ENCODE results near the gene NOS3.

NOS3 gene

DNA sequence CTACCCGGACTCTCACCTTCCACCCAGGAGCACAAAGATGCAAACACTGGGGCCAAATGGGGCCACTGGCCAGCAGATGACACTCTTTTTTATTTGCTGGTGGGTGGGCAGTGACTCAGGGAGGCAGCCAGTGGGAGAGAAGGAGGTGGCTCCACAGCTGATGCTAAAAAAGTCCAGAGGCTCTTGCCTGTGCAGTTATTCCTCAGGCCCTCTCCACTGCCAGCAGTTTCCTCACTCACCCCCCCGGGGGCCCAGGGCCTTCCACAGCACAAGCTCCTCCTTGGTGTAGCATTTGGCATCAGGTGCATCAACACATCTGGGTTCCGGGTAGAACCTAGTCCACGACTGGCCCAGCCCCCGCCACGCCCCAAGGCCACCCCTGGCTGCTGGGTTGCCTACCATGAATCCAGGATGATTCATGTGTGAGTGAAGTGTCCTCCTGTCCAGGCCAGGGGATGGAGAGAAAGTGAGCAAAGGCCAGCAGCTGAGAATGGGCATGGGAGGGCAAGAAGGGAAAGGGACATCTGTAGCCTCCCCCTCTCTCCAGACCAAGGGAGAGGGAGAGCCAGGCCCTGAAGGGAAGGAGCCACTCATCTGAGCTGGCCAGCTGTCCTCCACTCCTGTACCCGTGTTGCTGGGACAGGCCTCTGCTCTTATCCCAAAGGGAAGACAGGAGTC lies 11.0 kb upstream of the NOS3 start:
- no peak for DNase-seq (ENCODE audit: low read depth, low spot score)

DNA sequence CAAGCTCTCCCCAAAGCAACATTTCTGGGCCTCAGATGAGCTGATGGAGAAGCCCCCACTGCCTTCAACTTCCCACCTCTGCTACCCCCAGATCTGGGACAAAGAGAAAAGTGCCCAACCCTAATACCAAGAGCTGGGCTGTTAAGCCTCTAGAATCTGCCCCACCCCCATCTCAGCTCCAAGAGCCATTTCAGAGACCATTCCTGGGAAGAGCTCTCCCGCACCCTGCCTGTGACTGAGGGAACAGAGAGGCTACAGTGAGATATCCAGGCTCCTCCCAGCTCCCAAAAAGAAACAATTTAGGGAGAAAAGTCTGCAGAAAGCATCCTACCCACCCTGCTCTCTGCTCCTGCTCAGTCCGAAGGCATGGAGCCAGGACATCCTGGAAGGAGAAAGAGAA lies 10.2 kb upstream of the NOS3 start:
- no peak for DNase-seq (ENCODE audit: low read depth, low spot score)

DNA sequence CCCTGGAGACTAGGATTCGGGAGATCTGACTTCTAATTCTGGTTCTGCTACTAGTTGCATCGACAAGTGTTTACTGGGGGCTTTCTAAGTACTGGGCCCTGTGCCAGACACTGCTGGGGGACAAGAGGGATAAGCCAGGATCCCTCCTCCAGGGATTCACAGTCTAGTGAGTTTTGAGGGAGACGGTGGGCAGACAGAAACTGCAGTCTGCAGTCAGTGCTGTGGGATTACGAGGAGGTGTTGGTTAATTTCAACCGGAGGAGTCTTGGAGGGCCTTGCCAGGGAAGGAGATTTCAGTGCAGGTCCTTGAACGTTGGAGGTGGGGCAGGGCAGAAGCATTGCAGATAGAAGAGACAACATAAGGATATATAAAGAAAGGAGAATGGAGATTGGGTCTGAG lies 9.2 kb upstream of the NOS3 start:
- no peak for DNase-seq (ENCODE audit: low read depth, low spot score)

DNA sequence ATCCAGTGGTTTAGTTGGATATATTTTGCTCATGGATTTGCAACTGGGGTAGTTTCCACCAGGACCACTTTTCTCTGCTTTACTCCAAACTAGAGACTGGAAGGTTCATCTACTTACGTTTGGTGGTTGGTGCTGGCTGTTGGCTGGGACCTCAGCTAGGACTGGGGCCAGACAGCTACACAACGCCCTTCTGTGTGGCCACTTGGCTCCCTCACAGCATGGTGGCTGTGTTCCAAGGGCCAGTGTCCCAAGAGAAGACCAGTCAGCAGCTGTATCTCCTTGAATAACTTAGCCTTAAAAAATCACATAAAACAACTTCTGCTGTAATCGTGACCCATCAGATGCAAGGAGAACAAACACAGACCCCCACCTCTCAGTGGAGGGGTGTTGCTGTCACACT lies 8.5 kb upstream of the NOS3 start:
- no peak for DNase-seq (ENCODE audit: low read depth, low spot score)

DNA sequence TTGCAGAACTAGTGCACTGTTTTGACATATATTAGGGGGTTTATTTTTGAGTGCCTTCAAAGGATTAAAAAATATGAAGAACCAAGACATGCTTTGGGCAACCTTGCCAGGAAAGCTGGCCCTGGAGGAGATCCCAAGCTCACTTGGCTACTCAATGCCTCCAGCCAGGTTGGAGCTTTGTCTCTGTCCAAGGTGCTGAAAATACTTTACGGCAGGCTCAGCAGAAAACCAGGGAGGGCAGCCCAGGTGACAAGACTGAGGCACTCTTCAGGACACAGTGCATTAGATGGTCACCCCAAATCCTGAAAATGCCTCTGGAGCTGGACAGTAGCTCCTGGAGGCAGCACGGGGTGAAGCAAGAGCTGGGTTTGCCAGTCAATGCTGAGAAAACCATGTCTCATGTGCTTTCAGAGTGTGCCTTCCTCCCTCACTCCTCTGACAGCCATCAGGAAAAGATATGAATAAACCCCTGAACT lies 6.9 kb upstream of the NOS3 start:
- no peak for DNase-seq (ENCODE audit: low read depth, low spot score)

DNA sequence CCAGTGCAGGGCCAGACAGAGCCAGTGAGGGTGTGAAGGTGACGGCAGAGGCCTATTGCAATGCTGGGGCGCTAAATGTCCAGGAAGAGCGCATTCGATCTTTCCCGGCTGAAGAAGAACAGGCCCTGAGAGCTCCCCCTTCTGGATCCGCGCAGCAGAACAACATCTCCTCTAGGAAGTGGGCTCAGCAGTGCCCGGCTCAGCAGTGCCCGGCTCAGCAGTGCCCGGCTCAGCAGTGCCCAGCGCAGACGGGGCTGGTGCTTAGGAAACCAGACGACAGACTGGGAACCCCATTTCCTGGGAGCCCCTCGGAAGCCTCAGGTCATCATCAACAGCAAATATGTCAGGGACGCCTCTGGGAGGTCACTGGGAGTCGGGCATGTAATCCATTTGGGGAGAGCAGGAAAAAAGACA lies 4.7 kb upstream of the NOS3 start:
- DNase-seq (ENCODE audit: low read depth, low spot score) = no peak

DNA sequence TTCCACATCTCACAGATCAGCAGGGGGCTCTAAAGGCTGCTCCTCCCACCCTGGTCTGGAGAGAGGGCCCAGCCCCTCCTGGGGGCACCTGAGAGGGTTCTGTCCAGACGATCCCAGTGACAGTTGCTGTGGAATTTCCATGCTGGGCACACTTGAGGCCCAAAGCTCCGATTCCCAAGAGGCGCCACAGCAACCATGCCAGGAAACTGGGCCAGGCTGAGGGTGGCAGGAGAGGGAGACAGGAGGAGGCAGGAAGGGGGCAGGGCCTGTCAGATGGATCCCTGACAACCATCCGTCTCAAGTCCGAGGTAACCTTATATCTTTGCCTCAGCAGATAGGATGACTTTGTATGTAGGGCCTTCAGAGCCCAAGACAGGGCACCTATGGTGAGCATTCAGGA lies 4.3 kb upstream of the NOS3 start:
- DNase-seq (ENCODE audit: low read depth, low spot score) = no peak

DNA sequence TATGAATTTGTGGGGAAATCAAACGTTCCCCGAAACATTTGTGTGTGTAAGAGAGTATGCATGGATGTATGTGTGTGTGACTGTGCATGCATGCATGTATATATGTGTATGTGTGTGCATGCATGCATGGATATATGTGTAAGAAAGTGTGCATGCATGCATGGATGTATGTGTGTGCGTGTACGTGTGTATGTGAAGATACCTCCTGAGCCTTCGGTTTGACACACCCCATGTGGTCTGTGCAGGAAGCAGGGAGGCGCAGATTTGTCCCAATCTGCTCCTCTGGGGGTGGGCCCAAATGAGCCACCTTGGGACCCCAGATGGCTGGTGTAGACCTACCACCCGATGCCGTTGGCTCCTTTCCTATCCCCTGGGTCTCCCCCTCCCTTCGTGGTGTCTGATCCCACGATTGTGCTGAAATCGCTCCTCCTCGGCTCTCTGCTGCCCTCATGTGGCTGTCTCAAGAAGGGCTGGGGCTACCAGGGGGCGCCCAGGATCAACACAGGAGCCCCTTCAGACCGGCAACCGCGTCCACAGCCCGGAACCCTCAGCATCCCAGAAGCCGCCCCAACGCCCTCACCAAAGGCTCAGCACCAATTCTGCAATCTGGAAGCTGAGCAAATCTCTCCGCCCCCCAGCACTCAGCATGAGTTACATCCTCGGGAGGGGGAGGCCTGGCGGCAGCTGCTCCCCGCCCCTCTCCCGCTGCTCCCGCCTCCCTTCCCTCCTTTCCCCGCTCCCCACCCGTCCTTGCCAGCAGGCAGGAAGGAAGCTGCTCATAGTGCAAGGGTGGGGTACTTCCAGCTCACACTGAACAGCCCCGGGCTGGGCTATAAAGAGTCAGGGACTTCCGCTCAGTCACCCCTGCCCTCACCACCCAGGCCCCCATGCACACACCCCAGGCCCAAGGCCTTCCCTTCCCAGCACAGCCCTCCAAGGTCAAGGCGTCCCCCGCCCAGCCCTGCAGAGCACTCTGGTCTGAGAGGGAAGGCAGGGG lies 2.3 kb upstream of the NOS3 start:
- DNase-seq (ENCODE audit: low read depth, low spot score) = peak; percentile 44

DNA sequence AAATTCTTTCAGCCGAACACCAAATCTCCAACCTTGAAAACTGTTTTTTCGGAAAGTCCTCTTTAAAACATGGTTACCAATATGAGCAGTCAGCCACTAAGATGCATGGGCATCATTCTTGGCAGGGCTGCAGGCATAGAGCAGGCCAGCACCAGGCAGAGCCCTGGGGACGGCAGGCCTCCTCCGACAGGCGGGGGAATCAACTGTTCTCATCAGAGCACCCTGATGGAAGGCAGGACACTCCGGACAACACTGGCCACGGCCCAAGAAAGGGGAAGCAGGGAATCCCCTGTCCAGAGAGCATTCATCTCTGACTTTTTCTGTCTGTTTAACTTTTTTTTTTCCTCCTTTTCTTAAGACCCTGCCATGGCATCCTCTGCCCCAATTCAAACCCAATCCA lies 1.4 kb upstream of the NOS3 start:
- no peak for DNase-seq (ENCODE audit: low read depth, low spot score)

DNA sequence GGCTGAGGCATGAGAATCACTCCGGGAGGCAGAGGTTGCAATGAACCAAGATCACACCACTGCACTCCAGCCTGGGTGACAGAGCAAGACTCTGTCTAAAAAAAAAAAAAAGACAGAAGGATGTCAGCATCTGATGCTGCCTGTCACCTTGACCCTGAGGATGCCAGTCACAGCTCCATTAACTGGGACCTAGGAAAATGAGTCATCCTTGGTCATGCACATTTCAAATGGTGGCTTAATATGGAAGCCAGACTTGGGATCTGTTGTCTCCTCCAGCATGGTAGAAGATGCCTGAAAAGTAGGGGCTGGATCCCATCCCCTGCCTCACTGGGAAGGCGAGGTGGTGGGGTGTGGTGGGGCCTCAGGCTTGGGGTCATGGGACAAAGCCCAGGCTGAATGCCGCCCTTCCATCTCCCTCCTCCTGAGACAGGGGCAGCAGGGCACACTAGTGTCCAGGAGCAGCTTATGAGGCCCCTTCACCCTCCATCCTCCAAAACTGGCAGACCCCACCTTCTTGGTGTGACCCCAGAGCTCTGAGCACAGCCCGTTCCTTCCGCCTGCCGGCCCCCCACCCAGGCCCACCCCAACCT lies 1.3 kb downstream of the NOS3 start:
- DNase-seq (ENCODE audit: low read depth, low spot score) = no peak

DNA sequence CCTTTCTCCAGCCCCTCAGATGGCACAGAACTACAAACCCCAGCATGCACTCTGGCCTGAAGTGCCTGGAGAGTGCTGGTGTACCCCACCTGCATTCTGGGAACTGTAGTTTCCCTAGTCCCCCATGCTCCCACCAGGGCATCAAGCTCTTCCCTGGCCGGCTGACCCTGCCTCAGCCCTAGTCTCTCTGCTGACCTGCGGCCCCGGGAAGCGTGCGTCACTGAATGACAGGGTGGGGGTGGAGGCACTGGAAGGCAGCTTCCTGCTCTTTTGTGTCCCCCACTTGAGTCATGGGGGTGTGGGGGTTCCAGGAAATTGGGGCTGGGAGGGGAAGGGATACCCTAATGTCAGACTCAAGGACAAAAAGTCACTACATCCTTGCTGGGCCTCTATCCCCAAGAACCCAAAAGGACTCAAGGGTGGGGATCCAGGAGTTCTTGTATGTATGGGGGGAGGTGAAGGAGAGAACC lies 2.1 kb downstream of the NOS3 start:
- no peak for DNase-seq (ENCODE audit: low read depth, low spot score)

DNA sequence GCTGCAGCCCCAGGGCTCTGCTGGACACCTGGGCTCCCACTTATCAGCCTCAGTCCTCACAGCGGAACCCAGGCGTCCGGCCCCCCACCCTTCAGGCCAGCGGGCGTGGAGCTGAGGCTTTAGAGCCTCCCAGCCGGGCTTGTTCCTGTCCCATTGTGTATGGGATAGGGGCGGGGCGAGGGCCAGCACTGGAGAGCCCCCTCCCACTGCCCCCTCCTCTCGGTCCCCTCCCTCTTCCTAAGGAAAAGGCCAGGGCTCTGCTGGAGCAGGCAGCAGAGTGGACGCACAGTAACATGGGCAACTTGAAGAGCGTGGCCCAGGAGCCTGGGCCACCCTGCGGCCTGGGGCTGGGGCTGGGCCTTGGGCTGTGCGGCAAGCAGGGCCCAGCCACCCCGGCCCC lies 2.7 kb downstream of the NOS3 start:
- no peak for DNase-seq (ENCODE audit: low read depth, low spot score)

DNA sequence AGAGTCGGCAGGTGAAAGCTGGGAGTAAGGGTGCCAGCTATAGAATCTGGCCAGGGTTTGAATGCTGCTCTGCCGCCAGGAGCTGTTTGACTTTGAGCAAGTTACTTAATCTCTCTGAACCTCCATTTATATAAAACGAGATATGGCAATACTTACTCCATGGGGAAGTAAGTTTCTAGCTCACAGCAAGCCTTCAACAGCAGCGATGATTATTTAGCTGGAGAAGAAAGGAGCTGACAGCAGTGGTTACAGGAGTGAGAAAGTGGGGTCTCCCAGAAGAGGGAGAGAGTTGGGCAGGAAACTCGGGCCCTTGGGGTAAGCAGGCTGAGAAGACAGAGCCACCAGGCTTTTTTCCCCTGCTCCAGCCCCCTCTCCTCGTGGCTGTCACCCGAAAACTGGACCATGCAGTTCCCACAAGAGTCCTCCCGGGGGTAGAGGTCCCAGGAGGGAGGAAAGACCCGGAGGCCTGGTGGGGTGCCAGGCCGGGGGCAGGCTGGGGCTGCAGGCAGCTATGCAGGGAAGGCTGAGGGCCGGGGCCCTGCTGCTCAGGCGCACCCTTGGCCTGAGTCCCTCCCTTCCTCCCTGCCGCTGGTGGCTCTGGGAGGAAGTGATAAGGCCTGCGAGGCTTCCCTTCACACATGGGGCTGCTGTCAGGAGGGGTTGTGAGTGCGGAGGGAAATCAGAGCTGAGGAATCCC lies 3.5 kb downstream of the NOS3 start:
- DNase-seq (ENCODE audit: low read depth, low spot score) = no peak

DNA sequence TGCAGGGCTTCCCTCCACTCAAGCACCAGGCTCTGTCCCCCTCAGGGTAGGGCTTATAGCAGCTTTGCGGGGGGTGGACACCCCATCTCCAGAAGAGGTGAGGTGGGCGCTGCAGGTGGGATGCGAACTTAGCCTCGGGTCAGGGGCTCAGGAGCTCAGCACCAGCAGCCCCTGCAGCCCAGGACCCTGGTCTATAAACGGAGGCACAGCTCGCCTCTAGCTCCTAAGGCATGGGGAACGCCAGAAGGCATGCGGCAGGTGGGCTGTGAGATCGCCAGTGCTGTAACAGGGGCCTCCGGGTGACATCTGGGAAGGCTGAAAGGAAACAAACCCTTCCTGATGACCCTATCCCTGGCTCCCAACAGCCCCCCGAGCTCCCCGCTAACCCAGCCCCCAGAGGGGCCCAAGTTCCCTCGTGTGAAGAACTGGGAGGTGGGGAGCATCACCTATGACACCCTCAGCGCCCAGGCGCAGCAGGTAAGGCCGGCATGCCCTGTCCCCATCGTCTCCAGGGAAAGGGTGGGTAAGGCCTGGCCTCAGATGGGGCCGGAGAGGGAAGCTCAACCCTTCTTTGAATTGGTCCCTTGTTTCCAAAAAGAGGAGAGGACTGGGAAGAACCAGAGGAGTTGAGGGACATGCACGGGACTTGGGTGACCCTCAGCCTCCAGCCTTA lies 4.2 kb downstream of the NOS3 start:
- DNase-seq (ENCODE audit: low read depth, low spot score) = no peak

DNA sequence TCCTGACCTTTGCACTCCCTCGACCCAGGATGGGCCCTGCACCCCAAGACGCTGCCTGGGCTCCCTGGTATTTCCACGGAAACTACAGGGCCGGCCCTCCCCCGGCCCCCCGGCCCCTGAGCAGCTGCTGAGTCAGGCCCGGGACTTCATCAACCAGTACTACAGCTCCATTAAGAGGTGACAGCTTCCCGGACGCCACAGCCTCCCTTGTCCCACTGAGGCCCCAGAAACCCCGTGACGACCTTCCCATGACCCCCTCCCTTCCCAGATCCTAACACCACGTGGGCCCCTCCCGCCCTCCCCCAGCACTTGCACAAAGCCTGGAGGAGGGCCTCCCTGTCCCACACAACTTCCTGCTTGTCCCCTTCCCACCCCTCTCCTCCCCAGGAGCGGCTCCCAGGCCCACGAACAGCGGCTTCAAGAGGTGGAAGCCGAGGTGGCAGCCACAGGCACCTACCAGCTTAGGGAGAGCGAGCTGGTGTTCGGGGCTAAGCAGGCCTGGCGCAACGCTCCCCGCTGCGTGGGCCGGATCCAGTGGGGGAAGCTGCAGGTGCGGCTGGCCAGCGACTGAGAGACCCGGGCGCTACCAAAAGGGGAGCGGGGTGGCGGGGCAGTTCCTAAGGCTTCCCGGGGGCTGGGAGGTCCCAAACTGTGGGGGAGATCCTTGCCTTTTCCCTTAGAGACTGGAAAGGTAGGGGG lies 5.7 kb downstream of the NOS3 start:
- no peak for DNase-seq (ENCODE audit: low read depth, low spot score)

DNA sequence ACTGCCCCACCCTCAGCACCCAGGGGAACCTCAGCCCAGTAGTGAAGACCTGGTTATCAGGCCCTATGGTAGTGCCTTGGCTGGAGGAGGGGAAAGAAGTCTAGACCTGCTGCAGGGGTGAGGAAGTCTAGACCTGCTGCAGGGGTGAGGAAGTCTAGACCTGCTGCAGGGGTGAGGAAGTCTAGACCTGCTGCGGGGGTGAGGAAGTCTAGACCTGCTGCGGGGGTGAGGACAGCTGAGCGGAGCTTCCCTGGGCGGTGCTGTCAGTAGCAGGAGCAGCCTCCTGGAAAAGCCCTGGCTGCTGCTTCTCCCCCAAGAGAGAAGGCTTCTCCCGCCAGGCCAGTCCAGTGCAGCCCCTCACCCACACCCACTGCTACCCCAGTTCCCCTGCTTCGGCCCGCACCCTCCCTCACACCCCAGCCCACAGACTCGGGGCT lies 6.3 kb downstream of the NOS3 start:
- no peak for DNase-seq (ENCODE audit: low read depth, low spot score)

DNA sequence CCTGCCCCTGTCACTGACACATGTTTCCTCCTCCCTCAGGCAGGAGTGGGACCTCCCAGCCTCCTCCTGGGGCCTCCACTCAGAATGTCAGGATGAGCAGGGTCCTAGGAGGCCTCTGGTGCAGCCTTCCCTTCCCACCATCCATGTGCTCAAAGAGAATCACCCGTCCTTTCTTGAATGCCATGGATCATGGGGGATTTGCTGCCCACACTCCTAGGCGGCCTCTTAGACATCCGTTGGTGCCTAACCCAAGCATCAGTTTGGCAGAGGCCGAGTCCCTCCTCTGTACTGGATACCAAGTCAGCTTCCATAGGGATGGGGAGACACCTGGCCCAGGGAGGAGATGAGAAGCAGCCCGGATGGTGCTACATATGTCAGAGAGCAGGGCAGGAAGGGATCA lies 7.0 kb downstream of the NOS3 start:
- no peak for DNase-seq (ENCODE audit: low read depth, low spot score)

DNA sequence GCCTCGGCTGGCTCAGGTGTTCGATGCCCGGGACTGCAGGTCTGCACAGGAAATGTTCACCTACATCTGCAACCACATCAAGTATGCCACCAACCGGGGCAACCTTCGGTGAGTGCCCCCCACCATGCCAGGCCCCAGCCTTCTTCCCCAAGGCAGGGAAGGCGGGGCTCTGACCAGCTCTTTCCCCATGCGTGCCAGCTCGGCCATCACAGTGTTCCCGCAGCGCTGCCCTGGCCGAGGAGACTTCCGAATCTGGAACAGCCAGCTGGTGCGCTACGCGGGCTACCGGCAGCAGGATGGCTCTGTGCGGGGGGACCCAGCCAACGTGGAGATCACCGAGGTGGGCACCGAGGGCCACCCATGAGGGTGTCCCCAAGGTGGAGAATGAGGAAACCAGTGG lies 7.5 kb downstream of the NOS3 start:
- DNase-seq (ENCODE audit: low read depth, low spot score) = no peak

DNA sequence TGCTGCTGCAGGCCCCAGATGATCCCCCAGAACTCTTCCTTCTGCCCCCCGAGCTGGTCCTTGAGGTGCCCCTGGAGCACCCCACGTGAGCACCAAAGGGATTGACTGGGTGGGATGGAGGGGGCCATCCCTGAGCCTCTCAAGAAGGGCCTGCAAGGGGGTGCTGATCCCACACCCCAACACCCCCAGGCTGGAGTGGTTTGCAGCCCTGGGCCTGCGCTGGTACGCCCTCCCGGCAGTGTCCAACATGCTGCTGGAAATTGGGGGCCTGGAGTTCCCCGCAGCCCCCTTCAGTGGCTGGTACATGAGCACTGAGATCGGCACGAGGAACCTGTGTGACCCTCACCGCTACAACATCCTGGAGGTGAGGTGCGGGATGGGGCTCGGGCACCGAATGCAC lies 8.2 kb downstream of the NOS3 start:
- DNase-seq (ENCODE audit: low read depth, low spot score) = no peak

DNA sequence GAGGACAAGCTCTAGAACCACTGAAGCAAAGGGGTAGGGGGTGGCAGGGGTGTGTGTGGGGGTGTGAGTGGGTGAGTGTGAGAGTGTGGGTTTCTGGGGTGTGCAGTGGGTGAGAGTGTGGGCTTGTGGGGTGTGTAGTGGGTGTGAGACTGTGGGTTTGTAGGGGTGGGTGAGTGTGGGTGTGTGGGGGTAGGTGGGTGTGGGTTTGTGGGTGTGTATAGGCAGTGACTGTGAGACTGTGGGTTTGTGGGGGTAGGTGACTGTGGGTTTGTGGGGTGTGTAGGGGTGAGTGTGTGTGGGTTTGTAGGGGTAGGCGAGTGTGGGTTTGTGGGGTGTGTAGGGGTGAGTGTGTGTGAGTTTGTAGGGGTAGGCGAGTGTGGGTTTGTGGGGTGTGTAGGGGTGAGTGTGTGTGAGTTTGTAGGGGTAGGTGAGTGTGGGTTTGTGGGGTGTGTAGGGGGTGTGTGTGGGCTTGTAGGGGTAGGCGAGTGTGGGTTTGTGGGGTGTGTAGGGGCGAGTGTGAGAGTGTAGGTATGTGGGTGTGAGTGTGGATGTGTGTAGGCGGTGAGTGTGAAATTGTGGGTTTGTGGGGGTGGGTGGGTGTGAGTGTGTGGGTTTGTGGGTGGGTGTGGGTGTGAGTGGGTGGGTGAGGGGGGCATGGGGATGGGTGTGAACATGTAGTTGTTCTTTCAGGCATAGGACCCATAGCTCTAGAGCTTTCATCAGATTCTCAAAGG lies 8.8 kb downstream of the NOS3 start:
- DNase-seq (ENCODE audit: low read depth, low spot score) = no peak
